A549 (cell line): ENCODE results near the gene CBLC. TPM values are rescaled to one million over a fixed set of nuclear protein-coding genes. Genes with fewer than 3 reads are reported as not detected.

Source experiments
- ATAC-seq, 2 experiments: fragments of 200-7000 bp in 1 of 2; fragments of >200 bp in 1 of 2; cut with Nextera tagmentation in 1 of 2; cut with Tn5 transposase in 1 of 2; 3 replicates each; pipeline versions ENCODE4 v1.8.0 to v1.9.1; 2018 to 2020; ENCODE audit warnings: mild to moderate bottlenecking in 1 of 2, moderate library complexity in 1 of 2
- CTCF ChIA-PET: fragments of 300-600 bp; sonication (Branson Sonifier 250); formaldehyde crosslinking; extraction: SDS; loops from one replicate; lab custom pipeline; 2021; ENCODE audit warnings: antibody characterized with exemption, inconsistent platforms; lab: Yijun Ruan, JAX
- POLR2A ChIA-PET: fragments of 350-600 bp; formaldehyde crosslinking; extraction: SDS; loops from one replicate; lab custom pipeline; 2021; ENCODE audit warnings: antibody characterized with exemption, inconsistent platforms; lab: Yijun Ruan, JAX
- DNase-seq, 2 experiments: peaks; one replicate each; pipeline versions ENCODE4 v3.0.0 to v3.0.0-alpha.2; 2011 to 2016; ENCODE audit warnings: low read depth in 1 of 2, low spot score in 1 of 2
- FAIRE-seq: peaks from 2 replicates; lab custom pipeline; 2011; peaks lifted over from hg19 to GRCh38; lab: Jason Lieb, UNC
- H3K27ac ChIP-seq, 2 experiments: fragments of >200 bp; sonication (Bioruptor Twin); formaldehyde crosslinking; 3 replicates each; pipeline ENCODE4 v1.5.1; 2016 to 2017
- H3K4me1 ChIP-seq: fragments of >200 bp; sonication (Bioruptor Twin); formaldehyde crosslinking; 3 replicates; pipeline ENCODE4 v1.6.1; 2016
- H3K4me2 ChIP-seq: fragments of >200 bp; sonication (Bioruptor Twin); formaldehyde crosslinking; 3 replicates; pipeline ENCODE4 v1.6.1; 2016
- H3K4me3 ChIP-seq: fragments of >200 bp; sonication (Bioruptor Twin); formaldehyde crosslinking; 3 replicates; pipeline ENCODE4 v1.5.1; 2016
- H3K9me3 ChIP-seq: fragments of >200 bp; sonication (Bioruptor Twin); formaldehyde crosslinking; 3 replicates; pipeline ENCODE4 v1.6.1; 2016
- BCL3 ChIP-seq: fragments of >200 bp; sonication (Bioruptor Twin); formaldehyde crosslinking; IDR thresholded peaks from 3 replicates; pipeline ENCODE4 v1.6.1; 2016
- BHLHE40 ChIP-seq: IDR thresholded peaks from 2 replicates; pipeline ENCODE4 v1.6.1; 2012; ENCODE audit warnings: low read depth, low read length, inconsistent platforms
- CBX2 ChIP-seq: fragments of 200-600 bp; sonication (generic); IDR thresholded peaks from 2 replicates; pipeline ENCODE4 v1.6.1; 2016; ENCODE audit warnings: low read depth, mild to moderate bottlenecking, borderline replicate concordance
- CBX8 ChIP-seq: fragments of 200-600 bp; sonication (generic); IDR thresholded peaks from 2 replicates; pipeline ENCODE4 v1.6.1; 2016
- CEBPB ChIP-seq, 2 experiments: fragments of >200 bp in 1 of 2; sonication (Bioruptor Twin) in 1 of 2; formaldehyde crosslinking in 1 of 2; IDR thresholded peaks; 2 replicates each; pipeline ENCODE4 v1.6.1; 2012 to 2016
- CHD2 ChIP-seq: fragments of 150-350 bp; IDR thresholded peaks from 2 replicates; pipeline ENCODE4 v1.6.1; 2014; ENCODE audit warnings: low read length; ENCODE audit not compliant: partially characterized antibody
- CHD4 ChIP-seq: fragments of 200-600 bp; sonication (generic); IDR thresholded peaks from 2 replicates; pipeline ENCODE4 v1.6.1; 2016; ENCODE audit warnings: antibody characterized with exemption, mild to moderate bottlenecking, borderline replicate concordance
- E2F6 ChIP-seq: IDR thresholded peaks from 2 replicates; pipeline ENCODE4 v1.6.1; 2012; ENCODE audit warnings: low read depth, borderline replicate concordance
- EHMT2 ChIP-seq: fragments of 200-600 bp; sonication (generic); IDR thresholded peaks from 2 replicates; pipeline ENCODE4 v1.6.1; 2016; ENCODE audit warnings: antibody characterized with exemption, low read depth, mild to moderate bottlenecking, moderate library complexity
- ELK1 ChIP-seq: fragments of 150-350 bp; IDR thresholded peaks from 2 replicates; pipeline ENCODE4 v1.6.1; 2014; ENCODE audit warnings: low read depth, mild to moderate bottlenecking, low read length
- EP300 ChIP-seq, 2 experiments: fragments of >200 bp; sonication (Bioruptor Twin); formaldehyde crosslinking; IDR thresholded peaks; 2 replicates in 1 of 2; 3 replicates in 1 of 2; pipeline ENCODE4 v1.6.1; 2016 to 2017
- FOSB ChIP-seq: fragments of 250-450 bp; sonication (Bioruptor Pico); IDR thresholded peaks from 2 replicates; pipeline ENCODE4 v1.5.0; 2020; ENCODE audit warnings: mild to moderate bottlenecking, moderate library complexity
- FOSL2 ChIP-seq, 2 experiments: fragments of 450-650 bp in 1 of 2; fragments of >200 bp in 1 of 2; sonication (Bioruptor Twin) in 1 of 2; formaldehyde crosslinking; IDR thresholded peaks; 2 replicates each; pipeline versions ENCODE4 v1.5.0 to v1.6.1; 2016 to 2020; ENCODE audit warnings: mild to moderate bottlenecking in 1 of 2, moderate library complexity in 1 of 2
- GATA3 ChIP-seq: IDR thresholded peaks from 2 replicates; pipeline ENCODE4 v1.6.1; 2012; ENCODE audit warnings: borderline replicate concordance
- HEYL ChIP-seq: fragments of 250-450 bp; sonication (Bioruptor Pico); IDR thresholded peaks from 2 replicates; pipeline ENCODE4 v1.8.0; 2021; ENCODE audit warnings: mild to moderate bottlenecking, moderate library complexity
- HOXA7 ChIP-seq: fragments of 250-450 bp; sonication (Bioruptor Pico); IDR thresholded peaks from 2 replicates; pipeline ENCODE4 v1.5.0; 2020; ENCODE audit warnings: mild to moderate bottlenecking, moderate library complexity
- KDM1A ChIP-seq: fragments of 200-600 bp; sonication (generic); IDR thresholded peaks from 2 replicates; pipeline ENCODE4 v1.6.1; 2016; ENCODE audit warnings: low read depth, mild to moderate bottlenecking
- KDM5A ChIP-seq: fragments of 200-600 bp; sonication (generic); IDR thresholded peaks from 2 replicates; pipeline ENCODE4 v1.6.1; 2016; ENCODE audit warnings: antibody characterized with exemption, mild to moderate bottlenecking
- MAFK ChIP-seq: fragments of 450-650 bp; IDR thresholded peaks from 2 replicates; pipeline ENCODE4 v1.6.1; 2014; ENCODE audit not compliant: partially characterized antibody
- MAZ ChIP-seq: fragments of 150-350 bp; IDR thresholded peaks from 2 replicates; pipeline ENCODE4 v1.6.1; 2014; ENCODE audit warnings: antibody characterized with exemption, low read depth, low read length, borderline replicate concordance
- MYC ChIP-seq: IDR thresholded peaks from 2 replicates; pipeline ENCODE4 v1.6.1; 2012; ENCODE audit warnings: mild to moderate bottlenecking, inconsistent platforms, low read length, improper control_type of control experiment, borderline replicate concordance
- NFE2L2 ChIP-seq: fragments of 150-350 bp; conservative IDR thresholded peaks from 2 replicates; pipeline ENCODE4 v1.6.1; 2014; ENCODE audit warnings: low read length
- NPAS2 ChIP-seq: fragments of 250-450 bp; sonication (Bioruptor Pico); IDR thresholded peaks from 2 replicates; pipeline ENCODE4 v1.8.0; 2022; ENCODE audit warnings: mild to moderate bottlenecking, moderate library complexity, borderline replicate concordance
- POLR2A ChIP-seq: IDR thresholded peaks from 2 replicates; pipeline ENCODE4 v1.6.1; 2012; ENCODE audit warnings: mild to moderate bottlenecking, low read length
- POLR2AphosphoS2 ChIP-seq: conservative IDR thresholded peaks from 2 replicates; pipeline ENCODE4 v1.6.1; 2012; ENCODE audit warnings: low read length, improper control_type of control experiment, inconsistent platforms
- RAD21 ChIP-seq, 2 experiments: fragments of >200 bp in 1 of 2; sonication (Bioruptor Twin) in 1 of 2; formaldehyde crosslinking in 1 of 2; IDR thresholded peaks in 1 of 2; conservative IDR thresholded peaks in 1 of 2; 2 replicates in 1 of 2; 3 replicates in 1 of 2; pipeline ENCODE4 v1.6.1; 2012 to 2018; ENCODE audit warnings: inconsistent platforms in 1 of 2
- RARB ChIP-seq: fragments of 250-450 bp; sonication (Bioruptor Pico); IDR thresholded peaks from 2 replicates; pipeline ENCODE4 v1.8.0; 2021; ENCODE audit warnings: mild to moderate bottlenecking, moderate library complexity
- RNF2 ChIP-seq: fragments of 200-600 bp; sonication (generic); IDR thresholded peaks from 2 replicates; pipeline ENCODE4 v1.6.1; 2016; ENCODE audit warnings: low read depth, mild to moderate bottlenecking, antibody characterized with exemption, moderate library complexity, borderline replicate concordance
- SMC3 ChIP-seq: fragments of >200 bp; sonication (Bioruptor Twin); formaldehyde crosslinking; IDR thresholded peaks from 3 replicates; pipeline ENCODE4 v1.6.1; 2018; ENCODE audit warnings: inconsistent platforms
- SREBF2 ChIP-seq: fragments of 450-650 bp; IDR thresholded peaks from 2 replicates; pipeline ENCODE4 v1.6.1; 2014; ENCODE audit warnings: mild to moderate bottlenecking, moderate library complexity
- USF2 ChIP-seq: fragments of 450-650 bp; IDR thresholded peaks from 2 replicates; pipeline ENCODE4 v1.6.1; 2014; ENCODE audit warnings: antibody characterized with exemption
- ZC3H11A ChIP-seq: fragments of 450-650 bp; IDR thresholded peaks from 2 replicates; pipeline ENCODE4 v1.6.1; 2014; ENCODE audit warnings: antibody characterized with exemption, mild to moderate bottlenecking
- ZNF302 ChIP-seq: fragments of 250-450 bp; sonication (Bioruptor Pico); IDR thresholded peaks from 2 replicates; pipeline ENCODE4 v1.9.0; 2021; ENCODE audit warnings: inconsistent platforms, mild to moderate bottlenecking, moderate library complexity
- ZSCAN20 ChIP-seq: fragments of 250-450 bp; sonication (Bioruptor Pico); IDR thresholded peaks from 2 replicates; pipeline ENCODE4 v1.8.0; 2022; ENCODE audit warnings: mild to moderate bottlenecking, moderate library complexity
- WGBS: methylation state at CpG from one replicate; pipeline ENCODE4 v1.1.6; 2017; ENCODE audit errors: missing lambda C conversion rate; 5-methylcytosine and 5-hydroxymethylcytosine counted together
- polyA plus RNA-seq, 4 experiments: library from polyadenylated mRNA; depleted of rRNA in 3 of 4; stranded (reverse); fragments of >200 nt; fragmentation: RNase III in 1 of 4; extraction: RNeasy Plus Mini Kit Qiagen cat#74134 plus additional on column Dnase treatment in 1 of 4; gene quantifications; 2 replicates in 3 of 4; 3 replicates in 1 of 4; pipeline ENCODE4 v1.2.3, GENCODE V29; 2011 to 2017

Gene CBLC
- polyA plus RNA-seq, 2 of the 4 experiments (the other 2 are of a cell fraction) = not detected

GRCh38 chr19:44845286-44845611 is 67.6 kb downstream of the CBLC start:
- no peak for DNase-seq
- H3K4me1 ChIP-seq = peaks cover 34% of the 10 kb centered on the region
- CTCF ChIA-PET = interaction anchor here (0.8 to 4.5 kb wide), 15 partner anchors 21 to 268 kb away, joined by 3 to 30 read pairs (median 5); no protein-coding TSS in a partner anchor
- peak overlapping the region; percentile 97 for H3K4me3 ChIP-seq
- no peaks in the 10 kb centered on the region for H3K9me3 ChIP-seq
- peak; percentile 57; the same call in 1 of the 2 replicates for TF ChIP-seq KDM1A
- TF ChIP-seq CBX8 = no peak
- no peak for TF ChIP-seq ZC3H11A
- no peak for TF ChIP-seq CHD4
- TF ChIP-seq, all 56 proteins: peak for 1
- POLR2A ChIA-PET = interaction anchor here (0.7 to 1.4 kb wide), 5 partner anchors 45 to 184 kb away, joined by 3 to 7 read pairs (median 3); partner anchors contain the start of gene TOMM40
- peak overlapping the region; percentile 78 to 95 for H3K27ac ChIP-seq
- H3K4me2 ChIP-seq = peak overlapping the region; percentile 72
- 13% methylated on average over 12 of the region's 12 CpGs for WGBS
- ATAC-seq (no peak), FAIRE-seq (no peak)

- 1% methylated on average over 34 of the region's 67 CpGs for WGBS
- peak; percentile 67 to 73 for ATAC-seq
- H3K4me2 ChIP-seq = peak within 1 kb of the TSS; percentile 93
- H3K4me1 ChIP-seq = peaks cover 37% of the 10 kb centered on the region
- H3K4me3 ChIP-seq = peak within 1 kb of the TSS; percentile 97
- peak within 1 kb of the TSS; percentile 94 to 95 for H3K27ac ChIP-seq
- FAIRE-seq = peak; percentile 99
- DNase-seq = peak; percentile 99 to 100
- POLR2A ChIA-PET = interaction anchor here (0.5 to 1.4 kb wide), 12 partner anchors 10 to 257 kb away, joined by 3 to 7 read pairs (median 4); partner anchors contain the start of genes BCAM and TOMM40
- CTCF ChIA-PET = interaction anchor here (0.5 to 4.5 kb wide), 45 partner anchors 9 to 275 kb away, joined by 3 to 30 read pairs (median 4); partner anchors contain the start of genes BCAM and CEACAM16
- no peaks in the 10 kb centered on the region for H3K9me3 ChIP-seq
- TF ChIP-seq CBX2 = no peak
- TF ChIP-seq FOSL2 (IDR thresholded peaks at IDR 0.05) = no peak
- TF ChIP-seq FOSL2 (CRISPR knock-in tag; IDR thresholded peaks at IDR 0.05) = no peak
- 0 out of 2 replicates have a peak, but pooled peaks have one; percentile 34 for TF ChIP-seq HOXA7 (CRISPR knock-in tag)
- TF ChIP-seq CEBPB (IDR thresholded peaks at IDR 0.05) = no peak
- peak; percentile 12 for TF ChIP-seq CHD2
- no peak for TF ChIP-seq ZNF302 (CRISPR knock-in tag)
- no peak for TF ChIP-seq EHMT2
- TF ChIP-seq E2F6 = no peak
- TF ChIP-seq POLR2AphosphoS2 = no peak
- no peak for TF ChIP-seq EP300 (IDR thresholded peaks at IDR 0.05)
- TF ChIP-seq GATA3 = no peak
- peak; percentile 57 for TF ChIP-seq USF2
- no peak for TF ChIP-seq CBX8
- no peak for TF ChIP-seq FOSB (CRISPR knock-in tag)
- no peak for TF ChIP-seq ELK1
- no peak for TF ChIP-seq MAFK
- 0 out of 2 replicates have a peak, but pooled peaks have one; percentile 13 for TF ChIP-seq MAZ
- TF ChIP-seq KDM1A = no peak
- TF ChIP-seq HEYL (CRISPR knock-in tag) = no peak
- TF ChIP-seq POLR2A = peak; percentile 63
- TF ChIP-seq BHLHE40 = peak; percentile 28; the same call in 1 of the 2 replicates
- no peak for TF ChIP-seq RARB (CRISPR knock-in tag)
- peak; percentile 73 to 75 for TF ChIP-seq RAD21 (conservative IDR thresholded peaks at IDR 0.05 in 1 of 2, IDR thresholded peaks at IDR 0.05 in 1 of 2)
- peak; percentile 66; the same call in 1 of the 2 replicates for TF ChIP-seq MYC
- TF ChIP-seq NPAS2 (CRISPR knock-in tag) = no peak
- TF ChIP-seq NFE2L2 = no peak
- peak; percentile 83 for TF ChIP-seq KDM5A
- no peak for TF ChIP-seq ZSCAN20 (CRISPR knock-in tag)
- TF ChIP-seq ZC3H11A = no peak
- TF ChIP-seq SMC3 = peak; percentile 68
- TF ChIP-seq BCL3 = 0 out of 3 replicates have a peak, but pooled peaks have one; percentile 12
- no peak for TF ChIP-seq SREBF2
- no peak for TF ChIP-seq RNF2
Observed at GRCh38 chr19:44845612-44846454, 68.1 kb downstream of the CBLC start, which contains the start of gene NECTIN2. Gene NECTIN2, plus strand, starts transcription at chr19:44846297. Its CDS starts 229 bp downstream, at chr19:44846526.
